VCaP (cell line): ENCODE measurements around the gene ZNF234.
"Not testable (repeated sequence)": the region's sequence is repeated elsewhere in the genome, so short reads cannot be mapped to it uniquely, and the experiment has no call there.

ENCODE experiments used
- H3K27ac ChIP-seq: fragments of 450-650 bp; 2 replicates; pipeline ENCODE4 v1.5.1; 2017
- TF ChIP-seq, protein P1 (sequence below): fragments of 450-650 bp; conservative IDR thresholded peaks from 2 replicates; pipeline ENCODE4 v1.5.1; 2017; ENCODE audit warnings: mild to moderate bottlenecking, moderate library complexity

The ZNF234 gene

DNA sequence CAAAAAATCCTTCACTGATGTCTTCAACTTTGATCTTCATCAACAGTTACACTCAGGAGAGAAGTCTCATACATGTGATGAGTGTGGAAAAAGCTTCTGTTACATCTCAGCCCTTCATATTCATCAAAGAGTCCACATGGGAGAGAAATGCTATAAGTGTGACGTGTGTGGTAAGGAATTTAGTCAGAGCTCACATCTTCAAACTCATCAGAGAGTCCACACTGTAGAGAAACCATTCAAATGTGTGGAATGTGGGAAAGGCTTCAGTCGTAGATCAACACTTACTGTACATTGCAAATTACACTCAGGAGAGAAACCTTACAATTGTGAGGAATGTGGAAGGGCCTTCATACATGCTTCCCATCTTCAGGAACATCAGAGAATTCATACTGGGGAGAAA lies 15.1 kb downstream of the ZNF234 start:
- TF ChIP-seq, protein P1, sequence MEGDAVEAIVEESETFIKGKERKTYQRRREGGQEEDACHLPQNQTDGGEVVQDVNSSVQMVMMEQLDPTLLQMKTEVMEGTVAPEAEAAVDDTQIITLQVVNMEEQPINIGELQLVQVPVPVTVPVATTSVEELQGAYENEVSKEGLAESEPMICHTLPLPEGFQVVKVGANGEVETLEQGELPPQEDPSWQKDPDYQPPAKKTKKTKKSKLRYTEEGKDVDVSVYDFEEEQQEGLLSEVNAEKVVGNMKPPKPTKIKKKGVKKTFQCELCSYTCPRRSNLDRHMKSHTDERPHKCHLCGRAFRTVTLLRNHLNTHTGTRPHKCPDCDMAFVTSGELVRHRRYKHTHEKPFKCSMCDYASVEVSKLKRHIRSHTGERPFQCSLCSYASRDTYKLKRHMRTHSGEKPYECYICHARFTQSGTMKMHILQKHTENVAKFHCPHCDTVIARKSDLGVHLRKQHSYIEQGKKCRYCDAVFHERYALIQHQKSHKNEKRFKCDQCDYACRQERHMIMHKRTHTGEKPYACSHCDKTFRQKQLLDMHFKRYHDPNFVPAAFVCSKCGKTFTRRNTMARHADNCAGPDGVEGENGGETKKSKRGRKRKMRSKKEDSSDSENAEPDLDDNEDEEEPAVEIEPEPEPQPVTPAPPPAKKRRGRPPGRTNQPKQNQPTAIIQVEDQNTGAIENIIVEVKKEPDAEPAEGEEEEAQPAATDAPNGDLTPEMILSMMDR: no peak
- H3K27ac ChIP-seq: no peak overlapping the region

DNA sequence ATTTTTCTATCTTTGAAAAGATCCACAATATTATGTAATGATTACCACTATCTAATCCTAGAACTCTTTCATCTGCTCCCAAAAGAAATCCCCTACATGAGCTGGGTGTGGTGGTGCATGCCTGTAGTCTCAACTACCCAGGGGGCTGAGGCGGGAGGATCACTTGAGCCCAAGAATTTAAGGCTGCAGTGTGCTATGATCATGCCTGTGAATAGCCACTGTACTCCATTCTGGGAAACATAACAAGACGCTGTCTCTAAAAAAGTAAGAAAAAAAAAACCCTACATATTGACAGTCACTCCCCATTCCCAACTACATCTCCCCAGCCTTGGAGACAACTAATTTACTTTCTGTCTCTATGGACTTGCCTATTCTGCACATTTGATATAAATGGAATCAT lies 22.4 kb downstream of the ZNF234 start:
- peak overlapping the region; percentile 83; the same call in 1 of the 2 replicates for H3K27ac ChIP-seq
- TF ChIP-seq, protein P1: no peak

DNA sequence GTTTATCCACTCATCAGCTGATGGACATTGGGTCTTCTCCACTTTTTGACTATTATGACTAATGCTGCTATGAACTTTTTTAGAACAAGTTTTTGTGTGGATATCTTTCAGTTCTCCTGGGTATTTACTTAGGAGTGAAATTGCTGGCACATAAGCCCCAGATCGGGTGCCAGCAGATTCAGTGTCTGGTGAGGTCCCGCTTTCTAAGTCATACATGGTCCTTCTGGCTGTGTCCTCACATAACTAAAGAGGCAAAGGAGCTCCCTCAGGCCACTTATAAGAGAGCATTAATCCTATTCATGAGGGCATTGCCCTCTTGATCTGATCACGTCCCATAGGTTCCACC lies 22.9 kb downstream of the ZNF234 start:
- TF ChIP-seq, protein P1: no peak
- peak overlapping the region; percentile 83 for H3K27ac ChIP-seq

DNA sequence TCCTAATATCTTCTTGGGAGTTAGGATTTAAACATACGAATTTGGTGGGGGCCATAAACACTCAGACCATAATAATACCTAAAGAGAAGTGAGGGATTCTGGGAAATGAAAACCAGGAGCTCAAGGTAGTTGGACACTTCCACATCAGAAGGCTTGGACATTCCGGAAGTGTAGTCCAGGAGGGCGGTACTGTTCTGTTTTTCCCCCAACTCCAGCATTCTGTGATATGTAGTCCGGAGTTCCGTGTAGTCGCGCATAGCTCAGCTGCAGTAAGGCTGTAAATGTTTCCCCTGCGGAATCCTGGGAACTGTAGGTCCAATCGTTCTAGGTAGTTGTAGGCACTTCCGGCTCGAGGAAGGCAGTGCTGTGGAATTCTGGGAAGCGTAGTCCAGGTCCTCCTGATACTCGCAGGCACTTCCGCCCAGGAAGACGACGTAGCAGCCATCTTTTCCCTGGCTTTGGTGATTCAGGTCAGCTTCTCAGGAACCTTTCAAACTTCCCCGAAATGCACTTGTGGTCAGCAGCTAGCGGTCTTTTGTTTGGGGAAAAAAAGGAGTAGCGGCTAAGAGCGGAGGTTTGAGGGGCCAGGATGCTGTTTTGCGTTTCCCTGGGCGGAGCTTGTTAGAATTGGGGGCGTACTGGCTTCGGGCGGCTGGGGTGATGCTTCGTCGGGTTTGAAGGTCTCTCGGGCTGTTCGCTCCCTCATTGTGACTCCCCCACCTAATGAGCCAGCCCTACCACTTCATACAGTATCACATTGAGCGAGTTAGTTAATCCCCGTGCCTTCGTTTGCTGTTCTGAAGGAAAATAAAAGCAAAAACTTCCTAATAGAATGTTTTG lies 23.5 kb downstream of the ZNF234 start, which contains the start of gene ZNF226:
Gene ZNF226 (plus strand): TSS at position 428 of the 840 bp plus-strand sequence. CDS start 4,981 bp downstream, outside the sequence.
- TF ChIP-seq, protein P1: no peak

DNA sequence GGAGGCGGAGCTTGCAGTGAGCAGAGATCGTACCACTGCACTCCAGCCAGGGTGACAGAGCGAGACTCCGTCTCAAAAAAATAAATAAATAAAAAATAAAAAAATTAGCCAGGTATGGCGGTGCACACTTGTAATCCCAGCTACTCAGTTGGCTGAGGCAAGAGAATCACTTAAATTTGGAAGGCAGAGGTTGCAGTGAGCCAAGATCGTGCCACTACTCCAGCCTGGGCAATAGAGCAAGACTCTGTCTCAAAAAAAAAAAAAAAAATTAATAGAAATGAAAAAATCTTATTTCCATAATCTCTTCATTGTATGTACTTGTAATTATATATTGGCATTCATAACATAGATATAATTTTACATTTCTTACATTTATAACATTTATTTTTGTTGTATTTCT lies 29.3 kb downstream of the ZNF234 start:
- H3K27ac ChIP-seq: not testable (repeated sequence)

More for the DNA sequence above, 23.5 kb downstream of the ZNF234 start, which contains the start of gene ZNF226:
- H3K27ac ChIP-seq: peak within 1 kb of the TSS; percentile 83

DNA sequence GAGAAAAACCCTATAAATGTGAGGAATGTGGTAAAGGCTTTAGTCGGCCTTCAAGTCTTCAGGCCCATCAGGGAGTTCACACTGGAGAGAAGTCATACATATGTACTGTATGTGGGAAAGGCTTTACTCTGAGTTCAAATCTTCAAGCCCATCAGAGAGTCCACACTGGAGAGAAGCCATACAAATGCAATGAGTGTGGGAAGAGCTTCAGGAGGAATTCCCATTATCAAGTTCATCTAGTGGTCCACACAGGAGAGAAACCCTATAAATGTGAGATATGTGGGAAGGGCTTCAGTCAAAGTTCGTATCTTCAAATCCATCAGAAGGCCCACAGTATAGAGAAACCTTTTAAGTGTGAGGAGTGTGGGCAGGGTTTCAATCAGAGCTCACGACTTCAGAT lies 35.2 kb downstream of the ZNF234 start:
- H3K27ac ChIP-seq: no peak overlapping the region
- TF ChIP-seq, protein P1: no peak

DNA sequence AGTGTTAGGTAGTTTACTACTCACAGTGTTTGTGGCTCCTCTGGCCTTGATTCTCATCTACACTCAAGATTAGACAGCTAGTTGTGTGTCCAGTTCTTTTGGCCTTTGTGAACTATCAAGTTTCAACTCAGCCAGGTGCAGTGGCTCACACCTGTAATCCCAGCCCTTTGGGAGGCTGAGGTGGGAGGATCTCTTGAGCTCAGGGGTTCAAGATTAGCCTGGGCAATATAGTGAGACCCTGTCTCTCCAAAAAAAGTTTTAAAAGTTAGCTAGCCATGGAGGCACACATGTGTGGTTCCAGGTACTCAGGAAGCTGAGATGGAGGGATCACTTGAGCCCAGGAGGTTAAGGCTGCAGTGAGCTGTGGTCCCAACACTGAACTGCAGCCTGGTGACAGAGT lies 39.6 kb downstream of the ZNF234 start:
- TF ChIP-seq, protein P1: no peak
- no peak overlapping the region for H3K27ac ChIP-seq

DNA sequence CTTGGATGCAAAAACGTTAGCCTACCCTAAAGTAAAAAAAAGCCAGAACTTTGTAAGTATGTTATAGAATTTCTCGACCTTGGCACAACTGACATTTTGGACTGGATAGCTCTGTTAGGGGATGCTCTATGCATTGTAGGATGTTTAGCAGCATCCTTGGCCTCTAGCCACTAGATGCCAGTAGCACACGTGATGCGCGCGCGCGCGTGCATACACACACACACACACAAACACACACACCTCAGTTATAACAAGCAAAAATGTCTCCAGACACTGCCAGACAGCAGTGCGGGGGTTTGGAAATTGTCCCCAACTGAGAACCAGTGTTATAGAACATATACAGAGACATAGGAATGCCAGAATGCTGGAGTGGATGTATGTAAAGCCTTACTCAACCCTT lies 40.8 kb downstream of the ZNF234 start:
- no peak overlapping the region for H3K27ac ChIP-seq
- TF ChIP-seq, protein P1: no peak
